NCI-H1694 treated with DMSO at 0.1 percent for 48 hours (cell line): ENCODE results near the gene CLBA1.

ENCODE experiments used
- DNase-seq: peaks from one replicate; lab custom pipeline; 2025; lab: John Stamatoyannopoulos, UW

The CLBA1 gene

GRCh38 chr14:104979758-104980610 is 5.6 kb upstream of the CLBA1 start:
- no peak for DNase-seq

- DNase-seq: no peak
Observed at GRCh38 chr14:104980611-104981531, 4.7 kb upstream of the CLBA1 start.

- DNase-seq: peak; percentile 50
Observed at GRCh38 chr14:104981699-104982541, 3.7 kb upstream of the CLBA1 start.

- DNase-seq: no peak
Observed at GRCh38 chr14:104982548-104983230, 2.9 kb upstream of the CLBA1 start.

GRCh38 chr14:104983231-104983721 is 2.3 kb upstream of the CLBA1 start:
- DNase-seq: no peak

GRCh38 chr14:104984056-104984894 is 1.3 kb upstream of the CLBA1 start:
- DNase-seq: no peak

GRCh38 chr14:104986487-104987164 is 1.0 kb downstream of the CLBA1 start:
- no peak for DNase-seq

GRCh38 chr14:104989236-104989950 is 3.8 kb downstream of the CLBA1 start:
- no peak for DNase-seq

GRCh38 chr14:104989951-104990303 is 4.3 kb downstream of the CLBA1 start:
- no peak for DNase-seq

- DNase-seq: no peak
Observed at GRCh38 chr14:104991896-104992230, 6.3 kb downstream of the CLBA1 start.

GRCh38 chr14:104992501-104992900 is 6.9 kb downstream of the CLBA1 start:
- DNase-seq: no peak

- DNase-seq: peak; percentile 87
Observed at GRCh38 chr14:104993306-104993705, 7.7 kb downstream of the CLBA1 start.

GRCh38 chr14:104993808-104994591 is 8.4 kb downstream of the CLBA1 start:
- DNase-seq: peak; percentile 86

- DNase-seq: no peak
Observed at GRCh38 chr14:104994978-104995377, 9.4 kb downstream of the CLBA1 start.

GRCh38 chr14:104996032-104996431 is 10.4 kb downstream of the CLBA1 start:
- no peak for DNase-seq

GRCh38 chr14:104996483-104996882 is 10.9 kb downstream of the CLBA1 start:
- DNase-seq: no peak

- DNase-seq: peak; percentile 98
Observed at GRCh38 chr14:104998801-104999200, 13.2 kb downstream of the CLBA1 start.

- DNase-seq: peak; percentile 97
Observed at GRCh38 chr14:104999361-104999760, 13.8 kb downstream of the CLBA1 start.
